ENCODE data around the gene SLC35A3. TPM values are rescaled to one million over a fixed set of nuclear protein-coding genes. Genes with fewer than 3 reads are reported as not detected.

Gene SLC35A3
- 19.7 and 45.4 TPM in 2 replicates for total RNA-seq (2011; cell fraction: chromatin; rRNA removed; ENCODE audit: low replicate concordance)
- total RNA-seq (2011; cell fraction: nucleolus; rRNA removed) = 10.5 and 11.8 TPM in 2 replicates
- 29.5 and 65.9 TPM in 2 replicates for total RNA-seq (2011; cell fraction: nucleoplasm; rRNA removed)
- total RNA-seq (2014; rRNA removed) = 10.6 and 20.2 TPM in 2 replicates
- 20.5 and 24.1 TPM in 2 replicates for total RNA-seq (2014; rRNA removed; fragmentation: Illumina TruSeq; extraction: Trizol)
- 14.6 and 16.1 TPM in 2 replicates for total RNA-seq (2015; rRNA removed; fragmentation: Illumina TruSeq; extraction: Trizol)
- 12.9 and 13.2 TPM in 2 replicates for total RNA-seq (2021)
- 13.3 and 21.7 TPM in 2 replicates for polyA plus RNA-seq (2011; rRNA removed)
- polyA plus RNA-seq (2011; cell fraction: cytosol; rRNA removed) = 3.8 and 6.1 TPM in 2 replicates
- polyA plus RNA-seq (2011; cell fraction: nucleus; rRNA removed) = 8.4 and 10.2 TPM in 2 replicates
- 10.3 and 11.7 TPM in 2 replicates for polyA plus RNA-seq (2012)
- 8.8 and 10.9 TPM in 2 replicates for polyA plus RNA-seq (2014; fragmentation: Illumina TruSeq; extraction: Trizol)
- polyA plus RNA-seq (2014; fragmentation: Nextera tagmentation; extraction: Ambion mirVana) = 1 to 10 TPM; 3.5 to 3.7 TPM
- 11.7 and 14.0 TPM in 2 replicates for polyA plus RNA-seq (2014; rRNA removed)
- polyA minus RNA-seq (2011; rRNA and poly(A)+ RNA removed) = 13.7 and 17.2 TPM in 2 replicates
- polyA minus RNA-seq (2011; cell fraction: cytosol; rRNA and poly(A)+ RNA removed) = 4.8 and 5.4 TPM in 2 replicates
- polyA minus RNA-seq (2011; cell fraction: nucleus; rRNA and poly(A)+ RNA removed) = 11.8 and 15.4 TPM in 2 replicates
- percentile 70 among the genes with signal in this experiment for Bru-seq, nascent RNA
- BruChase-seq, experiment 1, labeled RNA remaining after a 2-hour chase = percentile 82 among the genes with signal in this experiment
- percentile 83 among the genes with signal in this experiment for BruChase-seq, experiment 2, labeled RNA remaining after a 6-hour chase
- long read RNA-seq, experiment 1, full-length matches to known transcripts = 50 of 72 reads
- long read RNA-seq, experiment 1, partial matches to known transcripts = 3 of 72 reads
- long read RNA-seq, experiment 1, other reads (novel, unspliced or antisense) = 19 of 72 reads
- long read RNA-seq, experiment 2, partial matches to known transcripts = 1 of 1 reads
- long read RNA-seq, experiment 2, other reads (novel, unspliced or antisense) = 0 of 1 reads
- long read RNA-seq, experiment 3, full-length matches to known transcripts = 12 of 17 reads
- long read RNA-seq, experiment 3, partial matches to known transcripts = 1 of 17 reads
- long read RNA-seq, experiment 3, other reads (novel, unspliced or antisense) = 4 of 17 reads

GRCh38 chr1:99969729-99970621 is at the start of gene SLC35A3:
Gene SLC35A3 (plus strand): TSS chr1:99969996. CDS start chr1:99993555, 23,559 bp downstream.
- no peaks in the 10 kb centered on the region for H3K27me3 ChIP-seq (ENCODE audit: control insufficient read depth in 2 of 2, insufficient read depth in 2 of 2, low read length in 2 of 2)
- H3K9ac ChIP-seq (ENCODE audit: insufficient read depth in 1 of 2, low read depth in 2 of 2, low read length in 2 of 2) = peak within 1 kb of the TSS; percentile 69 to 99
- peaks cover 10% of the 10 kb centered on the region; the same call in 1 of the 3 replicates for H3K36me3 ChIP-seq (ENCODE audit: control insufficient read depth, insufficient read depth, low read length)
- ChIA-PET POLR2A (interaction anchor here (0.7 to 1.9 kb wide), 16 partner anchors 9 to 1874 kb away, joined by 3 to 7 read pairs (median 4); a partner anchor contains a TSS), CTCF (ENCODE audit: low intra/inter-chr PET ratio) (no interaction called here)
- H3K27ac ChIP-seq (ENCODE audit: extremely low read depth, low read depth, low read length) = peak within 1 kb of the TSS; percentile 48
- H4K20me1 ChIP-seq (replicated peaks; ENCODE audit: control insufficient read depth, insufficient read depth, low read length) = no peaks in the 10 kb centered on the region
- H2AFZ ChIP-seq (ENCODE audit: low read depth, low read length) = peak within 1 kb of the TSS; percentile 95
- intact Hi-C loops (cut with micrococcal nuclease) = loop anchor here (2.0 kb wide), 1 partner anchor 65 kb away; no protein-coding TSS in a partner anchor
- peak within 1 kb of the TSS; percentile 80 for H3K4me3 ChIP-seq
- H3K4me1 ChIP-seq (replicated peaks in 1 of 2; ENCODE audit: control insufficient read depth in 2 of 2, insufficient read depth in 2 of 2, low read length in 2 of 2) = peaks cover 2 to 17% of the 10 kb centered on the region in 2 experiments; a peak in 3 of 5 replicates
- TSS peak; percentile 61 for BruUV-seq (replicated peaks)
- in situ Hi-C loops (cut with MboI) = no loop called here
- no peaks in the 10 kb centered on the region for H3K9me3 ChIP-seq (replicated peaks; ENCODE audit: control insufficient read depth, insufficient read depth, low read depth, low read length)
- DNase-seq (ENCODE audit: extremely low read depth in 1 of 4, low spot score in 3 of 4) (peak; percentile 68 to 87 (median 78)), FAIRE-seq (no peak), ATAC-seq (peak; percentile 94)
- peaks cover 41% of the 10 kb centered on the region for H3K79me2 ChIP-seq (ENCODE audit: control insufficient read depth, insufficient read depth, low read length)
- H3K4me2 ChIP-seq (ENCODE audit: insufficient read depth, low read length) = peak within 1 kb of the TSS; percentile 85
- peaks cover 3% of the 10 kb centered on the region for H3K9me1 ChIP-seq (ENCODE audit: control insufficient read depth, insufficient read depth, low read length)
- under 1% methylated on average over 52 of the region's 74 CpGs for WGBS (ENCODE audit: insufficient coverage, low coverage, missing lambda C conversion rate)
- peak; percentile 83 for TF ChIP-seq HCFC1 (IDR thresholded peaks at IDR 0.05; ENCODE audit: low read depth, low read length)
- TF ChIP-seq, protein P1, sequence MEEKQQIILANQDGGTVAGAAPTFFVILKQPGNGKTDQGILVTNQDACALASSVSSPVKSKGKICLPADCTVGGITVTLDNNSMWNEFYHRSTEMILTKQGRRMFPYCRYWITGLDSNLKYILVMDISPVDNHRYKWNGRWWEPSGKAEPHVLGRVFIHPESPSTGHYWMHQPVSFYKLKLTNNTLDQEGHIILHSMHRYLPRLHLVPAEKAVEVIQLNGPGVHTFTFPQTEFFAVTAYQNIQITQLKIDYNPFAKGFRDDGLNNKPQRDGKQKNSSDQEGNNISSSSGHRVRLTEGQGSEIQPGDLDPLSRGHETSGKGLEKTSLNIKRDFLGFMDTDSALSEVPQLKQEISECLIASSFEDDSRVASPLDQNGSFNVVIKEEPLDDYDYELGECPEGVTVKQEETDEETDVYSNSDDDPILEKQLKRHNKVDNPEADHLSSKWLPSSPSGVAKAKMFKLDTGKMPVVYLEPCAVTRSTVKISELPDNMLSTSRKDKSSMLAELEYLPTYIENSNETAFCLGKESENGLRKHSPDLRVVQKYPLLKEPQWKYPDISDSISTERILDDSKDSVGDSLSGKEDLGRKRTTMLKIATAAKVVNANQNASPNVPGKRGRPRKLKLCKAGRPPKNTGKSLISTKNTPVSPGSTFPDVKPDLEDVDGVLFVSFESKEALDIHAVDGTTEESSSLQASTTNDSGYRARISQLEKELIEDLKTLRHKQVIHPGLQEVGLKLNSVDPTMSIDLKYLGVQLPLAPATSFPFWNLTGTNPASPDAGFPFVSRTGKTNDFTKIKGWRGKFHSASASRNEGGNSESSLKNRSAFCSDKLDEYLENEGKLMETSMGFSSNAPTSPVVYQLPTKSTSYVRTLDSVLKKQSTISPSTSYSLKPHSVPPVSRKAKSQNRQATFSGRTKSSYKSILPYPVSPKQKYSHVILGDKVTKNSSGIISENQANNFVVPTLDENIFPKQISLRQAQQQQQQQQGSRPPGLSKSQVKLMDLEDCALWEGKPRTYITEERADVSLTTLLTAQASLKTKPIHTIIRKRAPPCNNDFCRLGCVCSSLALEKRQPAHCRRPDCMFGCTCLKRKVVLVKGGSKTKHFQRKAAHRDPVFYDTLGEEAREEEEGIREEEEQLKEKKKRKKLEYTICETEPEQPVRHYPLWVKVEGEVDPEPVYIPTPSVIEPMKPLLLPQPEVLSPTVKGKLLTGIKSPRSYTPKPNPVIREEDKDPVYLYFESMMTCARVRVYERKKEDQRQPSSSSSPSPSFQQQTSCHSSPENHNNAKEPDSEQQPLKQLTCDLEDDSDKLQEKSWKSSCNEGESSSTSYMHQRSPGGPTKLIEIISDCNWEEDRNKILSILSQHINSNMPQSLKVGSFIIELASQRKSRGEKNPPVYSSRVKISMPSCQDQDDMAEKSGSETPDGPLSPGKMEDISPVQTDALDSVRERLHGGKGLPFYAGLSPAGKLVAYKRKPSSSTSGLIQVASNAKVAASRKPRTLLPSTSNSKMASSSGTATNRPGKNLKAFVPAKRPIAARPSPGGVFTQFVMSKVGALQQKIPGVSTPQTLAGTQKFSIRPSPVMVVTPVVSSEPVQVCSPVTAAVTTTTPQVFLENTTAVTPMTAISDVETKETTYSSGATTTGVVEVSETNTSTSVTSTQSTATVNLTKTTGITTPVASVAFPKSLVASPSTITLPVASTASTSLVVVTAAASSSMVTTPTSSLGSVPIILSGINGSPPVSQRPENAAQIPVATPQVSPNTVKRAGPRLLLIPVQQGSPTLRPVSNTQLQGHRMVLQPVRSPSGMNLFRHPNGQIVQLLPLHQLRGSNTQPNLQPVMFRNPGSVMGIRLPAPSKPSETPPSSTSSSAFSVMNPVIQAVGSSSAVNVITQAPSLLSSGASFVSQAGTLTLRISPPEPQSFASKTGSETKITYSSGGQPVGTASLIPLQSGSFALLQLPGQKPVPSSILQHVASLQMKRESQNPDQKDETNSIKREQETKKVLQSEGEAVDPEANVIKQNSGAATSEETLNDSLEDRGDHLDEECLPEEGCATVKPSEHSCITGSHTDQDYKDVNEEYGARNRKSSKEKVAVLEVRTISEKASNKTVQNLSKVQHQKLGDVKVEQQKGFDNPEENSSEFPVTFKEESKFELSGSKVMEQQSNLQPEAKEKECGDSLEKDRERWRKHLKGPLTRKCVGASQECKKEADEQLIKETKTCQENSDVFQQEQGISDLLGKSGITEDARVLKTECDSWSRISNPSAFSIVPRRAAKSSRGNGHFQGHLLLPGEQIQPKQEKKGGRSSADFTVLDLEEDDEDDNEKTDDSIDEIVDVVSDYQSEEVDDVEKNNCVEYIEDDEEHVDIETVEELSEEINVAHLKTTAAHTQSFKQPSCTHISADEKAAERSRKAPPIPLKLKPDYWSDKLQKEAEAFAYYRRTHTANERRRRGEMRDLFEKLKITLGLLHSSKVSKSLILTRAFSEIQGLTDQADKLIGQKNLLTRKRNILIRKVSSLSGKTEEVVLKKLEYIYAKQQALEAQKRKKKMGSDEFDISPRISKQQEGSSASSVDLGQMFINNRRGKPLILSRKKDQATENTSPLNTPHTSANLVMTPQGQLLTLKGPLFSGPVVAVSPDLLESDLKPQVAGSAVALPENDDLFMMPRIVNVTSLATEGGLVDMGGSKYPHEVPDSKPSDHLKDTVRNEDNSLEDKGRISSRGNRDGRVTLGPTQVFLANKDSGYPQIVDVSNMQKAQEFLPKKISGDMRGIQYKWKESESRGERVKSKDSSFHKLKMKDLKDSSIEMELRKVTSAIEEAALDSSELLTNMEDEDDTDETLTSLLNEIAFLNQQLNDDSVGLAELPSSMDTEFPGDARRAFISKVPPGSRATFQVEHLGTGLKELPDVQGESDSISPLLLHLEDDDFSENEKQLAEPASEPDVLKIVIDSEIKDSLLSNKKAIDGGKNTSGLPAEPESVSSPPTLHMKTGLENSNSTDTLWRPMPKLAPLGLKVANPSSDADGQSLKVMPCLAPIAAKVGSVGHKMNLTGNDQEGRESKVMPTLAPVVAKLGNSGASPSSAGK (IDR thresholded peaks at IDR 0.05) = peak; percentile 24
- peak; percentile 85; the same call in 1 of the 2 replicates for TF ChIP-seq CTBP1 (IDR thresholded peaks at IDR 0.05; ENCODE audit: borderline replicate concordance)
